ENCODE measurements around the gene SCRG1. TPM values are rescaled to one million over a fixed set of nuclear protein-coding genes. Genes with fewer than 3 reads are reported as not detected.

SCRG1 gene
- total and polyA plus RNA-seq, 2 donors (not counting 1 experiment from before 2014, with no cell fraction given): not detected

DNA sequence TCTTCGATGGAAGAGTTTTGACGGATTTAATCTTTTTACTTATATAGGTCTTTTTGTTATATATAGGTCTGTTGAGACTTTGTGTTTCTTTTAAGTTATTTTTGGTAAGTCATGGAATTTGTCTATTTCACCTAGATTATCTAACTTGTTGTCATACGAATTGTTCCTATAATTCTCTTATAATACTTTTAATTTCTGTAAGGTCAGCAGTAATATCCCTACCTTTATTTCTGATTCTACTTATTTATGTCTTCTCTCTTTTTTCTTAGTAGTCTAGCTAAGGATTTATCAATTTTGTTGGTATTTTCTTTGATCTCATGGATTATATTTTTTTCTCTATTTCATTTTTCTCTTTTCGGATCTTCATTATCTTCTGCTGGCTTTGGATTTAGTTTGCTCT, 16.6 kb downstream of the SCRG1 start:
- H3K4me1 Mint-ChIP-seq: no peaks in the 10 kb centered on the region
- no CpG with 5 or more reads among the region's 4 CpGs for WGBS (ENCODE audit: insufficient coverage)
- Histone ChIP-seq H3K4me2 (replicated peaks; ENCODE audit: low read depth, low read length, poor library complexity, severe bottlenecking) (no peak overlapping the region), H3K27ac (ENCODE audit: low read length in 2 of 2) (no peak overlapping the region), H3K9me3 (ENCODE audit: control extremely low read depth in 1 of 3, control insufficient read depth in 2 of 3, insufficient read depth in 1 of 3, low read length in 2 of 3) (no peaks in the 10 kb centered on the region), H4K20me1 (ENCODE audit: control insufficient read depth, insufficient read depth, low read length, poor library complexity, severe bottlenecking) (no peaks in the 10 kb centered on the region), H3K4me1 (ENCODE audit: control insufficient read depth in 2 of 2, insufficient read depth in 2 of 2, low read length in 2 of 2) (no peaks in the 10 kb centered on the region), H3K9ac (ENCODE audit: low read length) (no peak overlapping the region), H3K36me3 (replicated peaks in 1 of 2; ENCODE audit: control extremely low read depth in 1 of 2, control insufficient read depth in 1 of 2, extremely low read depth in 1 of 2, insufficient read depth in 2 of 2, low read length in 1 of 2) (no peaks in the 10 kb centered on the region), H3K27me3 (replicated peaks in 1 of 4; ENCODE audit: control extremely low read depth in 1 of 4, control insufficient read depth in 3 of 4, insufficient read depth in 4 of 4, low read length in 3 of 4) (no peaks in the 10 kb centered on the region), H2AFZ (ENCODE audit: insufficient read depth, low read depth, low read length, poor library complexity, severe bottlenecking) (no peak overlapping the region), H3K4me3 (ENCODE audit: control extremely low read depth in 1 of 5, extremely low read depth in 1 of 5, insufficient read depth in 1 of 5, low read depth in 2 of 5, low read length in 4 of 5) (no peak overlapping the region), H3K79me2 (ENCODE audit: control insufficient read depth, insufficient read depth, low read length) (no peaks in the 10 kb centered on the region)
- DNase-seq: no peak
- H3K9me3 Mint-ChIP-seq (ENCODE audit: insufficient read depth): no peaks in the 10 kb centered on the region
- ChIA-PET CTCF (no interaction called here), POLR2A (no interaction called here)
- no peak overlapping the region for H3K27ac Mint-ChIP-seq
- no peaks in the 10 kb centered on the region for H3K27me3 Mint-ChIP-seq
- ATAC-seq (ENCODE audit: low read depth): no peak
- intact Hi-C loops (cut with micrococcal nuclease): no loop called here
- TF ChIP-seq, protein P1, sequence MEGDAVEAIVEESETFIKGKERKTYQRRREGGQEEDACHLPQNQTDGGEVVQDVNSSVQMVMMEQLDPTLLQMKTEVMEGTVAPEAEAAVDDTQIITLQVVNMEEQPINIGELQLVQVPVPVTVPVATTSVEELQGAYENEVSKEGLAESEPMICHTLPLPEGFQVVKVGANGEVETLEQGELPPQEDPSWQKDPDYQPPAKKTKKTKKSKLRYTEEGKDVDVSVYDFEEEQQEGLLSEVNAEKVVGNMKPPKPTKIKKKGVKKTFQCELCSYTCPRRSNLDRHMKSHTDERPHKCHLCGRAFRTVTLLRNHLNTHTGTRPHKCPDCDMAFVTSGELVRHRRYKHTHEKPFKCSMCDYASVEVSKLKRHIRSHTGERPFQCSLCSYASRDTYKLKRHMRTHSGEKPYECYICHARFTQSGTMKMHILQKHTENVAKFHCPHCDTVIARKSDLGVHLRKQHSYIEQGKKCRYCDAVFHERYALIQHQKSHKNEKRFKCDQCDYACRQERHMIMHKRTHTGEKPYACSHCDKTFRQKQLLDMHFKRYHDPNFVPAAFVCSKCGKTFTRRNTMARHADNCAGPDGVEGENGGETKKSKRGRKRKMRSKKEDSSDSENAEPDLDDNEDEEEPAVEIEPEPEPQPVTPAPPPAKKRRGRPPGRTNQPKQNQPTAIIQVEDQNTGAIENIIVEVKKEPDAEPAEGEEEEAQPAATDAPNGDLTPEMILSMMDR (IDR thresholded peaks at IDR 0.05): no peak
- no peak overlapping the region for H3K4me3 Mint-ChIP-seq

DNA sequence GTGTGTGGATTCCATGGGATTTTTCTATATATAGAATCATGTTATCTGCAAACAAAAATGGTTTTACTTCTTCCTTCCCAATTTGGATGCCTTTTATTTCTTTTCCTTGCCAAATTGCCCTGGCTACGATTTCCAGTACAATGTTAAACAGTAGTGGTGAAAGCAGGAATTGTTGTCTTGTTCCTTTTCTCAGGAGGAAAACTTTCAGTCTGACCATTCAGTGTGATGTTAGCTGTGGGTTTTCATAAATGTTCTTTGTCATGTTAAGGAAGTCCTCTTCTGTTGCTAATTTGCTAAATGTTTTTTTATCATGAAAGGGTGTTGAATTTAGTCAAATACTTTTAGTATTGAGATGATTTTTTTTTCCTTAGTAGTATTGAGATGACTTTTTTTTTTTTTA, 17.3 kb downstream of the SCRG1 start:
- Mint-ChIP-seq H3K27ac (no peak overlapping the region), H3K9me3 (ENCODE audit: insufficient read depth) (no peaks in the 10 kb centered on the region), H3K27me3 (no peaks in the 10 kb centered on the region), H3K4me3 (no peak overlapping the region), H3K4me1 (no peaks in the 10 kb centered on the region)
- H3K9ac ChIP-seq (ENCODE audit: low read length): no peak overlapping the region
- no peak overlapping the region for H3K4me3 ChIP-seq (ENCODE audit: control extremely low read depth in 1 of 5, extremely low read depth in 1 of 5, insufficient read depth in 1 of 5, low read depth in 2 of 5, low read length in 4 of 5)
- CTCF ChIA-PET: no interaction called here
- H3K36me3 ChIP-seq (replicated peaks in 1 of 2; ENCODE audit: control extremely low read depth in 1 of 2, control insufficient read depth in 1 of 2, extremely low read depth in 1 of 2, insufficient read depth in 2 of 2, low read length in 1 of 2): no peaks in the 10 kb centered on the region
- DNase-seq (no peak), ATAC-seq (ENCODE audit: low read depth) (no peak)
- H3K27ac ChIP-seq (ENCODE audit: low read length in 2 of 2): no peak overlapping the region
- no peaks in the 10 kb centered on the region for H4K20me1 ChIP-seq (ENCODE audit: control insufficient read depth, insufficient read depth, low read length, poor library complexity, severe bottlenecking)
- H3K4me1 ChIP-seq (ENCODE audit: control insufficient read depth in 2 of 2, insufficient read depth in 2 of 2, low read length in 2 of 2): no peaks in the 10 kb centered on the region
- H3K27me3 ChIP-seq (replicated peaks in 1 of 4; ENCODE audit: control extremely low read depth in 1 of 4, control insufficient read depth in 3 of 4, insufficient read depth in 4 of 4, low read length in 3 of 4): no peaks in the 10 kb centered on the region
- POLR2A ChIA-PET: no interaction called here
- no peak for TF ChIP-seq EZH2 (IDR thresholded peaks at IDR 0.05; ENCODE audit: borderline replicate concordance, insufficient read depth, low read depth, low read length, poor library complexity, severe bottlenecking)
- H2AFZ ChIP-seq (ENCODE audit: insufficient read depth, low read depth, low read length, poor library complexity, severe bottlenecking): no peak overlapping the region
- H3K4me2 ChIP-seq (replicated peaks; ENCODE audit: low read depth, low read length, poor library complexity, severe bottlenecking): no peak overlapping the region
- no CpG with 5 or more reads among the region's 1 CpG for WGBS (ENCODE audit: insufficient coverage)
- intact Hi-C loops (cut with micrococcal nuclease): no loop called here
- H3K9me3 ChIP-seq (ENCODE audit: control extremely low read depth in 1 of 3, control insufficient read depth in 2 of 3, insufficient read depth in 1 of 3, low read length in 2 of 3): no peaks in the 10 kb centered on the region
- no peaks in the 10 kb centered on the region for H3K79me2 ChIP-seq (ENCODE audit: control insufficient read depth, insufficient read depth, low read length)
